KMS-11 (cell line): ENCODE data around the gene SLC25A13.

Experiments
- H2AFZ ChIP-seq: fragments of 200-600 bp; sonication (generic); 2 replicates; pipeline ENCODE4 v1.6.1; 2016; ENCODE audit warnings: antibody characterized with exemption, mixed run types, low read depth
- H3K27ac ChIP-seq: fragments of 200-600 bp; sonication (generic); 2 replicates; pipeline ENCODE4 v1.6.1; 2016; ENCODE audit warnings: mild to moderate bottlenecking, mixed run types
- H3K27me3 ChIP-seq: fragments of 200-600 bp; sonication (generic); 2 replicates; pipeline ENCODE4 v1.6.1; 2017; ENCODE audit warnings: mild to moderate bottlenecking, low read depth, mixed run types, moderate library complexity; ENCODE audit not compliant: insufficient read depth
- H3K36me3 ChIP-seq: fragments of 200-600 bp; sonication (generic); 2 replicates; pipeline ENCODE4 v1.6.1; 2017; ENCODE audit warnings: mild to moderate bottlenecking, mixed run types; ENCODE audit not compliant: insufficient read depth
- H3K4me1 ChIP-seq: fragments of 200-600 bp; sonication (generic); 2 replicates; pipeline ENCODE4 v1.6.1; 2016; ENCODE audit warnings: mild to moderate bottlenecking, low read depth, mixed run types; ENCODE audit not compliant: poor library complexity, severe bottlenecking
- H3K4me2 ChIP-seq: fragments of 200-600 bp; sonication (generic); 2 replicates; pipeline ENCODE4 v1.7.0; 2016; ENCODE audit warnings: mild to moderate bottlenecking, mixed run types
- H3K4me3 ChIP-seq: fragments of 200-600 bp; sonication (generic); IDR thresholded peaks from 2 replicates; pipeline ENCODE4 v1.6.1; 2017; ENCODE audit warnings: low read depth, low read length, mixed read lengths; ENCODE audit not compliant: insufficient read depth
- H3K79me2 ChIP-seq: fragments of 200-600 bp; sonication (generic); 2 replicates; pipeline ENCODE4 v1.6.1; 2016; ENCODE audit warnings: low read depth, mixed run types; ENCODE audit not compliant: insufficient read depth
- H3K9ac ChIP-seq: fragments of 200-600 bp; sonication (generic); 2 replicates; pipeline ENCODE4 v1.6.1; 2016; ENCODE audit warnings: mild to moderate bottlenecking, mixed run types
- H4K20me1 ChIP-seq: fragments of 200-600 bp; sonication (generic); 2 replicates; pipeline ENCODE4 v1.6.1; 2016; ENCODE audit warnings: mild to moderate bottlenecking, mixed run types; ENCODE audit not compliant: insufficient read depth
- CTCF ChIP-seq: fragments of 200-600 bp; sonication (generic); conservative IDR thresholded peaks from 2 replicates; pipeline ENCODE4 v1.6.1; 2017; ENCODE audit warnings: low read depth, mild to moderate bottlenecking, antibody characterized with exemption, low read length, moderate library complexity, mixed read lengths

The SLC25A13 gene

GRCh38 chr7:96332325-96332724, 10.4 kb upstream of the SLC25A13 start:
- H3K36me3 ChIP-seq, result no peaks in the 10 kb centered on the region
- no peak for TF ChIP-seq CTCF
- no peaks in the 10 kb centered on the region for H3K79me2 ChIP-seq
- no peak overlapping the region for H3K4me2 ChIP-seq
- H3K27me3 ChIP-seq, result no peaks in the 10 kb centered on the region
- H3K4me1 ChIP-seq, result no peaks in the 10 kb centered on the region
- no peak overlapping the region for H3K4me3 ChIP-seq
- no peak overlapping the region for H3K9ac ChIP-seq
- H4K20me1 ChIP-seq, result no peaks in the 10 kb centered on the region
- H2AFZ ChIP-seq, result no peak overlapping the region
- H3K27ac ChIP-seq, result no peak overlapping the region

- Histone ChIP-seq H3K9ac (no peak overlapping the region), H2AFZ (no peak overlapping the region), H3K4me2 (no peak overlapping the region), H3K4me3 (no peak overlapping the region), H3K27me3 (no peaks in the 10 kb centered on the region), H3K4me1 (no peaks in the 10 kb centered on the region), H3K27ac (no peak overlapping the region), H4K20me1 (no peaks in the 10 kb centered on the region), H3K79me2 (no peaks in the 10 kb centered on the region), H3K36me3 (no peaks in the 10 kb centered on the region)
- no peak for TF ChIP-seq CTCF
These were observed 9.9 kb upstream of the SLC25A13 start for GRCh38 chr7:96331775-96332174.

GRCh38 chr7:96331233-96331632, 9.3 kb upstream of the SLC25A13 start:
- H4K20me1 ChIP-seq, result no peaks in the 10 kb centered on the region
- no peaks in the 10 kb centered on the region for H3K79me2 ChIP-seq
- H3K27ac ChIP-seq, result no peak overlapping the region
- H3K4me3 ChIP-seq, result no peak overlapping the region
- H3K27me3 ChIP-seq, result no peaks in the 10 kb centered on the region
- H3K4me2 ChIP-seq, result no peak overlapping the region
- TF ChIP-seq CTCF, result no peak
- no peak overlapping the region for H3K9ac ChIP-seq
- H2AFZ ChIP-seq, result no peak overlapping the region
- no peaks in the 10 kb centered on the region for H3K4me1 ChIP-seq
- no peaks in the 10 kb centered on the region for H3K36me3 ChIP-seq

GRCh38 chr7:96330193-96330592, 8.3 kb upstream of the SLC25A13 start:
- Histone ChIP-seq H3K4me3 (no peak overlapping the region), H3K27me3 (no peaks in the 10 kb centered on the region), H4K20me1 (no peaks in the 10 kb centered on the region), H3K79me2 (no peaks in the 10 kb centered on the region), H3K27ac (no peak overlapping the region), H3K4me2 (no peak overlapping the region), H3K9ac (no peak overlapping the region), H3K4me1 (no peaks in the 10 kb centered on the region), H2AFZ (no peak overlapping the region), H3K36me3 (no peaks in the 10 kb centered on the region)
- TF ChIP-seq CTCF, result no peak

- Histone ChIP-seq H3K9ac (no peak overlapping the region), H3K4me1 (no peaks in the 10 kb centered on the region), H3K79me2 (no peaks in the 10 kb centered on the region), H3K4me3 (no peak overlapping the region), H3K36me3 (no peaks in the 10 kb centered on the region), H3K27ac (no peak overlapping the region), H4K20me1 (no peaks in the 10 kb centered on the region), H3K27me3 (no peaks in the 10 kb centered on the region), H2AFZ (no peak overlapping the region), H3K4me2 (no peak overlapping the region)
- no peak for TF ChIP-seq CTCF
These were observed 7.3 kb upstream of the SLC25A13 start for GRCh38 chr7:96329241-96329640.
